DND-41 (cell line): ENCODE measurements around the gene TSPYL6.
"Not testable (repeated sequence)": the region's sequence is repeated elsewhere in the genome, so short reads cannot be mapped to it uniquely, and the experiment has no call there.

Source experiments
- ATAC-seq: fragments of 200-7000 bp; cut with Tn5 transposase; 3 replicates; pipeline ENCODE4 v1.9.1; 2021; ENCODE audit warnings: low read depth; ENCODE audit not compliant: insufficient read depth
- DNase-seq: peaks from one replicate; pipeline ENCODE4 v3.0.0-alpha.2; 2020
- H2AFZ ChIP-seq: 2 replicates; pipeline ENCODE4 v1.6.0; 2012; ENCODE audit warnings: low read depth, low read length
- H3K27ac ChIP-seq: 2 replicates; pipeline ENCODE4 v1.5.1; 2012; ENCODE audit warnings: low read length, inconsistent platforms
- H3K27me3 ChIP-seq: fragments of 200-600 bp; sonication (generic); 2 replicates; pipeline ENCODE4 v1.6.0; 2012; ENCODE audit warnings: low read length, mild to moderate bottlenecking, inconsistent platforms; ENCODE audit not compliant: insufficient read depth, poor library complexity
- H3K36me3 ChIP-seq: 2 replicates; pipeline ENCODE4 v1.5.1; 2012; ENCODE audit warnings: low read length, inconsistent platforms; ENCODE audit not compliant: insufficient read depth
- H3K4me1 ChIP-seq: 2 replicates; pipeline ENCODE4 v1.5.1; 2012; ENCODE audit warnings: mild to moderate bottlenecking, low read length; ENCODE audit not compliant: insufficient read depth
- H3K4me2 ChIP-seq: 2 replicates; pipeline ENCODE4 v1.6.0; 2012; ENCODE audit warnings: mild to moderate bottlenecking, moderate library complexity, low read length, inconsistent platforms; ENCODE audit not compliant: insufficient read depth
- H3K4me3 ChIP-seq, 2 experiments: fragments of 200-600 bp in 1 of 2; shearing (Covaris generic) in 1 of 2; 2 replicates each; pipeline ENCODE4 v1.5.1; 2012 to 2016; ENCODE audit warnings: inconsistent platforms in 2 of 2, low read length in 2 of 2, mild to moderate bottlenecking in 2 of 2, low read depth in 1 of 2, moderate library complexity in 1 of 2
- H3K79me2 ChIP-seq: 2 replicates; pipeline ENCODE4 v1.6.0; 2012; ENCODE audit warnings: low read length, inconsistent platforms; ENCODE audit not compliant: insufficient read depth
- H3K9ac ChIP-seq: 2 replicates; pipeline ENCODE4 v1.6.0; 2012; ENCODE audit warnings: low read depth, mild to moderate bottlenecking, inconsistent platforms, low read length, moderate library complexity
- H3K9me3 ChIP-seq: 2 replicates; pipeline ENCODE4 v1.5.1; 2012; ENCODE audit warnings: low read length, moderate library complexity, mild to moderate bottlenecking, inconsistent platforms; ENCODE audit not compliant: insufficient read depth, severe bottlenecking
- H4K20me1 ChIP-seq: 2 replicates; pipeline ENCODE4 v1.6.0; 2012; ENCODE audit warnings: low read length; ENCODE audit not compliant: insufficient read depth
- CTCF ChIP-seq: IDR thresholded peaks from 2 replicates; pipeline ENCODE4 v1.5.1; 2012; ENCODE audit warnings: borderline replicate concordance, low read length, moderate library complexity, mild to moderate bottlenecking; ENCODE audit not compliant: poor library complexity, severe bottlenecking; ENCODE audit errors: extremely low read depth
- EZH2 ChIP-seq: IDR thresholded peaks from 3 replicates; pipeline ENCODE4 v1.6.1; 2012; ENCODE audit warnings: borderline replicate concordance, low read depth, mild to moderate bottlenecking, moderate library complexity, low read length, inconsistent platforms; ENCODE audit not compliant: severe bottlenecking

The TSPYL6 gene

GRCh38 chr2:54274781-54275242 lies 18.8 kb upstream of the TSPYL6 start:
- TF ChIP-seq CTCF (no peak), EZH2 (no peak)
- Histone ChIP-seq H3K9ac (peak overlapping the region; percentile 38; the same call in 1 of the 2 replicates), H3K27ac (peak overlapping the region; percentile 89)

GRCh38 chr2:54271843-54272627 lies 16.0 kb upstream of the TSPYL6 start:
- ATAC-seq (peak; percentile 64), DNase-seq (peak; percentile 23)
- TF ChIP-seq CTCF (no peak), EZH2 (no peak)
- H3K27ac ChIP-seq: peak overlapping the region; percentile 43
- H3K4me2 ChIP-seq: no peak overlapping the region
- H4K20me1 ChIP-seq: no peaks in the 10 kb centered on the region
- peaks cover 4% of the 10 kb centered on the region; the same call in 1 of the 2 replicates for H3K36me3 ChIP-seq
- no peak overlapping the region for H3K9ac ChIP-seq
- H2AFZ ChIP-seq: peak overlapping the region; percentile 69
- no peaks in the 10 kb centered on the region for H3K27me3 ChIP-seq
- no peak overlapping the region for H3K4me3 ChIP-seq
- H3K9me3 ChIP-seq: peaks cover 10% of the 10 kb centered on the region
- peaks cover 44% of the 10 kb centered on the region for H3K4me1 ChIP-seq
- H3K79me2 ChIP-seq: no peaks in the 10 kb centered on the region

More at GRCh38 chr2:54274781-54275242, 18.8 kb upstream of the TSPYL6 start:
- H3K4me1 ChIP-seq: peaks cover 44% of the 10 kb centered on the region
- H3K4me3 ChIP-seq: no peak overlapping the region
- DNase-seq: peak; percentile 48
- H3K79me2 ChIP-seq: no peaks in the 10 kb centered on the region
- H2AFZ ChIP-seq: peak overlapping the region; percentile 51; the same call in 1 of the 2 replicates
- no peaks in the 10 kb centered on the region for H3K27me3 ChIP-seq
- no peaks in the 10 kb centered on the region for H4K20me1 ChIP-seq
- ATAC-seq: peak; percentile 90
- peaks cover 4% of the 10 kb centered on the region; the same call in 1 of the 2 replicates for H3K36me3 ChIP-seq
- H3K9me3 ChIP-seq: peaks cover 10% of the 10 kb centered on the region
- peak overlapping the region; percentile 29 for H3K4me2 ChIP-seq

GRCh38 chr2:54271189-54271588 lies 15.2 kb upstream of the TSPYL6 start:
- Histone ChIP-seq H3K36me3 (peaks cover 4% of the 10 kb centered on the region; the same call in 1 of the 2 replicates), H3K79me2 (no peaks in the 10 kb centered on the region), H3K9ac (no peak overlapping the region), H3K27me3 (no peaks in the 10 kb centered on the region), H3K4me3 (no peak overlapping the region), H3K4me1 (peaks cover 42% of the 10 kb centered on the region), H3K9me3 (peaks cover 10% of the 10 kb centered on the region), H4K20me1 (no peaks in the 10 kb centered on the region), H3K27ac (no peak overlapping the region), H2AFZ (no peak overlapping the region), H3K4me2 (no peak overlapping the region)
- ATAC-seq (no peak), DNase-seq (no peak)
- no peak for TF ChIP-seq EZH2

GRCh38 chr2:54267577-54267976 lies 11.5 kb upstream of the TSPYL6 start:
- Histone ChIP-seq H4K20me1 (no peaks in the 10 kb centered on the region), H3K9me3 (no peaks in the 10 kb centered on the region), H3K4me1 (peaks cover 12% of the 10 kb centered on the region), H3K36me3 (no peaks in the 10 kb centered on the region), H2AFZ (no peak overlapping the region), H3K79me2 (no peaks in the 10 kb centered on the region), H3K27ac (no peak overlapping the region), H3K4me3 (no peak overlapping the region), H3K4me2 (no peak overlapping the region), H3K9ac (no peak overlapping the region), H3K27me3 (no peaks in the 10 kb centered on the region)
- ATAC-seq (no peak), DNase-seq (no peak)
- no peak for TF ChIP-seq EZH2
- no peak for TF ChIP-seq CTCF

GRCh38 chr2:54265081-54265480 lies 9.1 kb upstream of the TSPYL6 start:
- H2AFZ ChIP-seq, H3K79me2 ChIP-seq: not testable (repeated sequence)

More at GRCh38 chr2:54265081-54265480, 9.1 kb upstream of the TSPYL6 start:
- H3K36me3 ChIP-seq, ATAC-seq, H3K27ac ChIP-seq, H3K4me1 ChIP-seq, H3K4me3 ChIP-seq, H3K27me3 ChIP-seq, H3K4me2 ChIP-seq, DNase-seq, H3K9me3 ChIP-seq, H3K9ac ChIP-seq, H4K20me1 ChIP-seq: not testable (repeated sequence)
